ENCODE data around the gene NUP35.

The NUP35 gene

DNA sequence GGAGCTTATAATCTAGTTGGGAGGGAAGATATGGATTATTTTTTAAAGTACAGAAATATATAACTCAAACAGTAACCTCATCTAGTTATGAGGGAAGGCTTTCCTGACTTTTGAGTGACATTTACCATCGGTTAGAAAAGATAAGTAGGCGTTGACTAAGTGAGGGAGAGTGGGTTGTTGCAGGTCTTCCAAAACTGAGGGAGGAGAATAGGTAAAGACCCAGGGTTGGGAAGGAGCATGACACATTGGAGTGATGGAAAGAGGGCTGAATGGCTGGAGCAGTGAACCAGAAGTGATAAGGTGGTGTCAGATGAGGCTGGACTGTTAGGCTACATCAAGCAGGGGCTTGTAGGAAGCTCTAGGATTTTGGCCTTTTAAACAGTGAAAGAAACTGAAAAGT, 10.6 kb upstream of the NUP35 start:
- H2BK12ac ChIP-seq (ENCODE audit: low read length), result no peak overlapping the region
- H3K18ac ChIP-seq (ENCODE audit: low read length), result no peak overlapping the region
- no peak overlapping the region for H3K27ac ChIP-seq (ENCODE audit: low read depth, low read length)
- no peak overlapping the region for H3K23ac ChIP-seq (ENCODE audit: low read length)
- no peak overlapping the region for H2BK5ac ChIP-seq (ENCODE audit: low read depth, low read length, poor library complexity)
- H3K4ac ChIP-seq (ENCODE audit: low read depth, low read length), result no peak overlapping the region
- no peak for DNase-seq
- no peaks in the 10 kb centered on the region for H3K79me2 ChIP-seq (ENCODE audit: control insufficient read depth, insufficient read depth, low read length, poor library complexity)
- H4K91ac ChIP-seq (ENCODE audit: low read depth, low read length), result no peak overlapping the region
- no peak overlapping the region for H3K9ac ChIP-seq (ENCODE audit: low read length)
- no peak overlapping the region for H4K12ac ChIP-seq (ENCODE audit: low read depth, low read length)
- WGBS (ENCODE audit: extremely low coverage, insufficient coverage, insufficient read length), result no CpG with 5 or more reads among the region's 2 CpGs
- no peaks in the 10 kb centered on the region for H3K27me3 ChIP-seq (ENCODE audit: insufficient read depth, low read length)
- H3K4me2 ChIP-seq (ENCODE audit: low read length), result no peak overlapping the region
- no peak overlapping the region for H2AK5ac ChIP-seq (ENCODE audit: low read length)
- no peak overlapping the region for H2AFZ ChIP-seq (ENCODE audit: insufficient read depth, low read length, poor library complexity)
- H3K79me1 ChIP-seq (ENCODE audit: low read length), result no peaks in the 10 kb centered on the region
- no peak overlapping the region for H3K14ac ChIP-seq (ENCODE audit: low read length)
- no peaks in the 10 kb centered on the region for H3K9me3 ChIP-seq (ENCODE audit: insufficient read depth, low read depth, low read length)
- no peak overlapping the region for H2BK120ac ChIP-seq (ENCODE audit: insufficient read depth, low read length, poor library complexity)
- H4K8ac ChIP-seq (ENCODE audit: low read depth, low read length), result no peak overlapping the region
- H3K36me3 ChIP-seq (ENCODE audit: control insufficient read depth in 1 of 2, insufficient read depth in 2 of 2, low read length in 2 of 2), result no peaks in the 10 kb centered on the region
- H3K4me1 ChIP-seq (ENCODE audit: control insufficient read depth in 1 of 2, insufficient read depth in 2 of 2, low read length in 2 of 2), result no peaks in the 10 kb centered on the region
- no peak overlapping the region for H3K4me3 ChIP-seq (ENCODE audit: low read depth, low read length)

DNA sequence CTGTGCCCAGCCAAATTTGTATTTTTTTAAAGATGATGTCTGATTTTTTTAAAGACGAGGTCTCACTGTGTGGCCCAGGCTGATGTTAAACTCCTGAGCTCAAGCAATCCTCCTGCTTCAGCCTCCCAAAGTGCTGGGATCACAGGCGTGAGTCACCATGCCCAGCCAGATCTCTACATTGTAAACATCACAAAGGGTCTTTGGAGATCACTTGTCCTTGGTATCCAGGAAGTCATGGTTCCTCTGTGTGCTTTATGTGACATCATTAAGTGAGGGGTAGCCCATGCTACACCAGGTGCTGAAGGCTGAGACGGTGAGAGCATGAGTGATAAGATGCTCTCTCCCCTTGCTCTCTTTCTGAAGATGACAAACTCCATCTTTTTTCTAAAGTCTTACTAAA, 7.0 kb upstream of the NUP35 start:
- H3K14ac ChIP-seq (ENCODE audit: low read length), result no peak overlapping the region
- no peak overlapping the region for H3K9ac ChIP-seq (ENCODE audit: low read length)
- DNase-seq, result no peak
- no peak overlapping the region for H2BK12ac ChIP-seq (ENCODE audit: low read length)
- no peak overlapping the region for H2BK120ac ChIP-seq (ENCODE audit: insufficient read depth, low read length, poor library complexity)
- no peaks in the 10 kb centered on the region for H3K36me3 ChIP-seq (ENCODE audit: control insufficient read depth in 1 of 2, insufficient read depth in 2 of 2, low read length in 2 of 2)
- H4K91ac ChIP-seq (ENCODE audit: low read depth, low read length), result no peak overlapping the region
- no peak overlapping the region for H4K8ac ChIP-seq (ENCODE audit: low read depth, low read length)
- H3K9me3 ChIP-seq (ENCODE audit: insufficient read depth, low read depth, low read length), result no peaks in the 10 kb centered on the region
- H2AK5ac ChIP-seq (ENCODE audit: low read length), result no peak overlapping the region
- H3K4ac ChIP-seq (ENCODE audit: low read depth, low read length), result no peak overlapping the region
- H3K23ac ChIP-seq (ENCODE audit: low read length), result no peak overlapping the region
- H3K18ac ChIP-seq (ENCODE audit: low read length), result no peak overlapping the region
- H2BK5ac ChIP-seq (ENCODE audit: low read depth, low read length, poor library complexity), result no peak overlapping the region
- H3K27ac ChIP-seq (ENCODE audit: low read depth, low read length), result no peak overlapping the region
- no peak overlapping the region for H2AFZ ChIP-seq (ENCODE audit: insufficient read depth, low read length, poor library complexity)
- no peak overlapping the region for H4K12ac ChIP-seq (ENCODE audit: low read depth, low read length)
- H3K4me1 ChIP-seq (ENCODE audit: control insufficient read depth in 1 of 2, insufficient read depth in 2 of 2, low read length in 2 of 2), result no peaks in the 10 kb centered on the region
- H3K4me3 ChIP-seq (ENCODE audit: low read depth, low read length), result no peak overlapping the region
- H3K27me3 ChIP-seq (ENCODE audit: insufficient read depth, low read length), result no peaks in the 10 kb centered on the region
- no peaks in the 10 kb centered on the region for H3K79me1 ChIP-seq (ENCODE audit: low read length)
- WGBS (ENCODE audit: extremely low coverage, insufficient coverage, insufficient read length), result no CpG with 5 or more reads among the region's 3 CpGs
- H3K4me2 ChIP-seq (ENCODE audit: low read length), result no peak overlapping the region
- no peaks in the 10 kb centered on the region for H3K79me2 ChIP-seq (ENCODE audit: control insufficient read depth, insufficient read depth, low read length, poor library complexity)

DNA sequence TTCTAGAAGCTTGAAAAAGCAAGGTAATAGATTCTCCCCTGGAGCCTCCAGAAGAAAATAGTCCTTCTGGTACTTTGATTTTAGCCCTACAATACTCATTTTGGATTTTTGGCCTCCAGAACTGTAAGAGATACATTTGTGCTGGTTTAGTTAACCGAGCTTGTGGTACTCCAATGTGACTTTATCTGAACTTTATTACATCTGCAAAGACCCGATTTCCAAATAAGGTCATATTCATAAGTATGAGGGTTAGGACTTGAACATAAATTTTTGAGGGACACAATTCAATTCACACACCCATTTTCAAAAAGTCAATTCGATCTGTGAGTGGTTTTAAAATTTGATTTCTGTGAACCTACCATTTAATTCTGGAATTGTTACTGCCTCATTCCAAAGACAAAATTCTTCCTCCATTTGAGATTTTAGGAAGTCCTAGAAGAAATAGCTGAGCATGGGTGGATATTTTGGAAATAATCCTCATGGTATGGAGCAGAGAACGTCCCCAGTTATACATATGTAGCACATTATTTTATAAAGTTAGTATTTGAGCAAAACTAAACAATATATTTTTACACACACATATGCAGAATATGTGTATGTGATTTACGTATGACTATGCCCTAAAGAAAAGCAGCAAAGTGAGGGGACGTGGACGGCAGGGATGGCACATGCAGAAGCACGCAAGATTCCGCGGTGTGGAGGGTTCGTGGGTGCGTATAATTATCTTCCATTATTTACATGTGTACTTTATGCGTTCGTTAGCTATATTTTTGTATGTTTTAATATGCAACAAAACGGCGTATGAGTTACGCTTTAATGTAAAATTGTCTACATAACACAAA, 905 bp upstream of the NUP35 start:
- no peak overlapping the region for H3K9ac ChIP-seq (ENCODE audit: low read length)
- no peak overlapping the region for H3K18ac ChIP-seq (ENCODE audit: low read length)
- no peaks in the 10 kb centered on the region for H3K9me3 ChIP-seq (ENCODE audit: insufficient read depth, low read depth, low read length)
- no peaks in the 10 kb centered on the region for H3K36me3 ChIP-seq (ENCODE audit: control insufficient read depth in 1 of 2, insufficient read depth in 2 of 2, low read length in 2 of 2)
- no peak overlapping the region for H3K4me3 ChIP-seq (ENCODE audit: low read depth, low read length)
- H2BK120ac ChIP-seq (ENCODE audit: insufficient read depth, low read length, poor library complexity), result no peak overlapping the region
- H3K14ac ChIP-seq (ENCODE audit: low read length), result no peak overlapping the region
- no peak overlapping the region for H4K91ac ChIP-seq (ENCODE audit: low read depth, low read length)
- peaks cover 2% of the 10 kb centered on the region for H3K79me2 ChIP-seq (ENCODE audit: control insufficient read depth, insufficient read depth, low read length, poor library complexity)
- no peak overlapping the region for H2BK5ac ChIP-seq (ENCODE audit: low read depth, low read length, poor library complexity)
- no peak overlapping the region for H3K23ac ChIP-seq (ENCODE audit: low read length)
- H3K4me2 ChIP-seq (ENCODE audit: low read length), result peak overlapping the region; percentile 81
- H2AK5ac ChIP-seq (ENCODE audit: low read length), result no peak overlapping the region
- no peak overlapping the region for H3K27ac ChIP-seq (ENCODE audit: low read depth, low read length)
- H3K4ac ChIP-seq (ENCODE audit: low read depth, low read length), result no peak overlapping the region
- peaks cover 0 to 4% of the 10 kb centered on the region in 2 experiments for H3K4me1 ChIP-seq (ENCODE audit: control insufficient read depth in 1 of 2, insufficient read depth in 2 of 2, low read length in 2 of 2)
- peak overlapping the region; percentile 34 for H4K8ac ChIP-seq (ENCODE audit: low read depth, low read length)
- no CpG with 5 or more reads among the region's 17 CpGs for WGBS (ENCODE audit: extremely low coverage, insufficient coverage, insufficient read length)
- no peak overlapping the region for H2BK12ac ChIP-seq (ENCODE audit: low read length)
- no peak for DNase-seq
- no peak overlapping the region for H4K12ac ChIP-seq (ENCODE audit: low read depth, low read length)
- H3K79me1 ChIP-seq (ENCODE audit: low read length), result peaks cover 4% of the 10 kb centered on the region
- H2AFZ ChIP-seq (ENCODE audit: insufficient read depth, low read length, poor library complexity), result no peak overlapping the region
- no peaks in the 10 kb centered on the region for H3K27me3 ChIP-seq (ENCODE audit: insufficient read depth, low read length)

DNA sequence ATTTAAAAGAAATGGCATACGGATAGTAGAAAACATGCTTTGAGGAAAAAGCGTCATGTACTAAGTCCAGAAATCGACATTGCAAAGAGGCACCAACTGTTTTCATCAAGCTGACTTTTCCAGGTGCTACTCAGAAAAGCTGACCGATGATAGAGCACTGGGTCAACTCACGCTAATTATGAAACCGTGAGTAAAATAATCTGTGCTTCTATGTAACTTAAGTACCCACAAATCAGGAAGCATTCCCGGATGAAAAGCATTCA, 353 bp upstream of the NUP35 start:
- H3K79me1 ChIP-seq (ENCODE audit: low read length), result peaks cover 4% of the 10 kb centered on the region
- peak overlapping the region; percentile 55 for H4K8ac ChIP-seq (ENCODE audit: low read depth, low read length)
- H2BK5ac ChIP-seq (ENCODE audit: low read depth, low read length, poor library complexity), result no peak overlapping the region
- no peak overlapping the region for H4K12ac ChIP-seq (ENCODE audit: low read depth, low read length)
- H4K91ac ChIP-seq (ENCODE audit: low read depth, low read length), result no peak overlapping the region
- H3K4me2 ChIP-seq (ENCODE audit: low read length), result peak overlapping the region; percentile 81
- H3K36me3 ChIP-seq (ENCODE audit: control insufficient read depth in 1 of 2, insufficient read depth in 2 of 2, low read length in 2 of 2), result no peaks in the 10 kb centered on the region
- H2AFZ ChIP-seq (ENCODE audit: insufficient read depth, low read length, poor library complexity), result no peak overlapping the region
- no peak overlapping the region for H3K14ac ChIP-seq (ENCODE audit: low read length)
- H3K9me3 ChIP-seq (ENCODE audit: insufficient read depth, low read depth, low read length), result no peaks in the 10 kb centered on the region
- no peak overlapping the region for H2AK5ac ChIP-seq (ENCODE audit: low read length)
- no peak overlapping the region for H3K18ac ChIP-seq (ENCODE audit: low read length)
- no peak overlapping the region for H2BK12ac ChIP-seq (ENCODE audit: low read length)
- H2BK120ac ChIP-seq (ENCODE audit: insufficient read depth, low read length, poor library complexity), result no peak overlapping the region
- no peaks in the 10 kb centered on the region for H3K27me3 ChIP-seq (ENCODE audit: insufficient read depth, low read length)
- H3K23ac ChIP-seq (ENCODE audit: low read length), result no peak overlapping the region
- H3K4ac ChIP-seq (ENCODE audit: low read depth, low read length), result no peak overlapping the region
- peak overlapping the region; percentile 42 for H3K27ac ChIP-seq (ENCODE audit: low read depth, low read length)
- no peak for DNase-seq
- no peak overlapping the region for H3K4me3 ChIP-seq (ENCODE audit: low read depth, low read length)
- WGBS (ENCODE audit: extremely low coverage, insufficient coverage, insufficient read length), result no CpG with 5 or more reads among the region's 7 CpGs
- peak overlapping the region; percentile 77 for H3K9ac ChIP-seq (ENCODE audit: low read length)
- H3K79me2 ChIP-seq (ENCODE audit: control insufficient read depth, insufficient read depth, low read length, poor library complexity), result peaks cover 2% of the 10 kb centered on the region
- peaks cover 0 to 4% of the 10 kb centered on the region in 2 experiments for H3K4me1 ChIP-seq (ENCODE audit: control insufficient read depth in 1 of 2, insufficient read depth in 2 of 2, low read length in 2 of 2)
